Neural cell (in vitro differentiated cells): ENCODE results near the gene ZNF502. TPM values are rescaled to one million over a fixed set of nuclear protein-coding genes. Genes with fewer than 3 reads are reported as not detected.

Experiments used
- H2AFZ ChIP-seq: fragments of 200-600, 300-800 bp; sonication (generic), shearing (Covaris generic); 2 replicates; pipeline ENCODE4 v1.6.0; 2014; ENCODE audit warnings: low read depth, mild to moderate bottlenecking, antibody characterized with exemption, low read length, moderate library complexity
- H3F3A ChIP-seq: fragments of 200-600 bp; shearing (Covaris generic); 2 replicates; pipeline ENCODE4 v1.6.1; 2016; ENCODE audit warnings: mild to moderate bottlenecking, moderate library complexity, mixed read lengths, antibody characterized with exemption, low read length; ENCODE audit not compliant: insufficient read depth, poor library complexity, severe bottlenecking
- H3K27ac ChIP-seq: fragments of 200-600, 300-800 bp; sonication (generic), shearing (Covaris generic); 2 replicates; pipeline ENCODE4 v1.5.1; 2014; ENCODE audit warnings: mild to moderate bottlenecking, low read length, moderate library complexity
- H3K27me3 ChIP-seq: fragments of 300-800, 200-600 bp; sonication (generic), shearing (Covaris generic); 2 replicates; pipeline ENCODE4 v1.6.0; 2014; ENCODE audit warnings: mild to moderate bottlenecking, low read depth, low read length, moderate library complexity; ENCODE audit not compliant: insufficient read depth
- H3K36me3 ChIP-seq: fragments of 300-800, 200-600 bp; sonication (generic), shearing (Covaris generic); 2 replicates; pipeline ENCODE4 v1.5.1; 2014; ENCODE audit warnings: mild to moderate bottlenecking, antibody characterized with exemption, low read length, moderate library complexity; ENCODE audit not compliant: insufficient read depth
- H3K4me2 ChIP-seq: fragments of 300-800, 200-600 bp; sonication (generic), shearing (Covaris generic); 2 replicates; pipeline ENCODE4 v1.6.0; 2014; ENCODE audit warnings: mild to moderate bottlenecking, low read length
- H3K4me3 ChIP-seq: fragments of 300-800, 200-600 bp; sonication (generic), shearing (Covaris generic); 2 replicates; pipeline ENCODE4 v1.5.1; 2014; ENCODE audit warnings: mild to moderate bottlenecking, low read length, moderate library complexity
- H3K79me2 ChIP-seq: fragments of 200-600 bp; shearing (Covaris generic); replicated peaks from 2 replicates; pipeline ENCODE4 v1.6.0; 2014; ENCODE audit warnings: mild to moderate bottlenecking, low read length, moderate library complexity; ENCODE audit not compliant: insufficient read depth
- H3K9ac ChIP-seq: fragments of 300-800, 200-600 bp; sonication (generic), shearing (Covaris generic); 2 replicates; pipeline ENCODE4 v1.6.1; 2016; ENCODE audit warnings: mild to moderate bottlenecking, low read length, mixed read lengths
- H3K9me2 ChIP-seq: fragments of 200-600 bp; shearing (Covaris generic); 2 replicates; pipeline ENCODE4 v1.6.1; 2016; ENCODE audit warnings: mild to moderate bottlenecking, low read length, mixed read lengths; ENCODE audit not compliant: insufficient read depth
- H3K9me3 ChIP-seq: fragments of 200-600, 300-800 bp; sonication (generic), shearing (Covaris generic); 2 replicates; pipeline ENCODE4 v1.6.1; 2016; ENCODE audit warnings: mild to moderate bottlenecking, mixed run types, low read length, moderate library complexity, mixed read lengths
- H4K20me1 ChIP-seq: fragments of 200-600 bp; shearing (Covaris generic); 2 replicates; pipeline ENCODE4 v1.6.1; 2016; ENCODE audit warnings: mild to moderate bottlenecking, mixed run types; ENCODE audit not compliant: insufficient read depth
- EP300 ChIP-seq: fragments of 450-650 bp; conservative IDR thresholded peaks from 2 replicates; pipeline ENCODE4 v1.6.1; 2014; ENCODE audit warnings: antibody characterized with exemption, mild to moderate bottlenecking, moderate library complexity; ENCODE audit not compliant: poor library complexity, severe bottlenecking
- EZH2 ChIP-seq: fragments of 200-600, 300-800 bp; shearing (Covaris generic), sonication (generic); IDR thresholded peaks from 2 replicates; pipeline ENCODE4 v1.6.1; 2014; ENCODE audit warnings: antibody characterized with exemption, low read length, borderline replicate concordance, mild to moderate bottlenecking; ENCODE audit not compliant: insufficient read depth, poor library complexity, severe bottlenecking
- MXI1 ChIP-seq: fragments of 450-650 bp; conservative IDR thresholded peaks from 2 replicates; pipeline ENCODE4 v1.6.1; 2014; ENCODE audit warnings: antibody characterized with exemption, mild to moderate bottlenecking; ENCODE audit not compliant: poor library complexity, severe bottlenecking
- POLR2AphosphoS5 ChIP-seq: IDR thresholded peaks from 2 replicates; pipeline ENCODE4 v1.6.1; 2012
- RAD21 ChIP-seq: fragments of 450-650 bp; conservative IDR thresholded peaks from 2 replicates; pipeline ENCODE4 v1.6.1; 2014; ENCODE audit warnings: antibody characterized with exemption, mild to moderate bottlenecking, moderate library complexity
- SMC3 ChIP-seq: fragments of 450-650 bp; conservative IDR thresholded peaks from 2 replicates; pipeline ENCODE4 v1.6.1; 2014; ENCODE audit warnings: antibody characterized with exemption, mild to moderate bottlenecking, moderate library complexity; ENCODE audit not compliant: poor library complexity
- TAF1 ChIP-seq: IDR thresholded peaks from 2 replicates; pipeline ENCODE4 v1.6.1; 2012; ENCODE audit warnings: low read depth
- polyA plus RNA-seq: library from polyadenylated mRNA; depleted of rRNA; stranded (reverse); fragments of >200 nt; gene quantifications from 2 replicates; pipeline ENCODE4 v1.2.3, GENCODE V29; 2014
- TF ChIP-seq, protein P1 (sequence below): fragments of 450-650 bp; IDR thresholded peaks from 2 replicates; pipeline ENCODE4 v1.5.1; 2014; ENCODE audit warnings: antibody characterized with exemption, mild to moderate bottlenecking, moderate library complexity; ENCODE audit not compliant: poor library complexity, severe bottlenecking
- TF ChIP-seq, protein P2 (sequence below): IDR thresholded peaks from 2 replicates; pipeline ENCODE4 v1.6.1; 2012; ENCODE audit warnings: borderline replicate concordance

ZNF502 gene
- polyA plus RNA-seq, 1 donor from 2014 or later: 16.0 TPM

DNA sequence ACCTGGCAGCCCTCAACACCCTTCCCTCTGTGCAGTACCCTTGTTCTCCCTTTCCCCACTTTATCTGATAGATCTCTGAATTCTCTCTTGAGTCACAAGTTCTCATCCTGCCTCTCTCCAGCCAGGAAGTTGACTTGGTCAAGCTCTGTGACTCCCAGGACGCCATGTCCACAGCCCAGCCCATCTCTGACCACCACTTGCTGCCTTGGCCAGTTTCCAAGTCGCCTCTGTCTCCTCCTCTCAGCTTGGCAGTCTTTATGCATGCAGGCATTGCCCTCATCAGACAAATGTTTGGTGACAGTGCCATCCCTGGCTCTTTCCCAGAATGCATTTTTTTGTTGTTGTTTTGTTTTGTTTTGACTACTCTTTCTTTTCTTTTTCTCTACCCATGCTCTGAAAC is 38.2 kb upstream of the ZNF502 start:
- H3K4me2 ChIP-seq: no peak overlapping the region
- H3K9me2 ChIP-seq: no peaks in the 10 kb centered on the region
- no peak overlapping the region for H3K27ac ChIP-seq
- no peaks in the 10 kb centered on the region for H3K36me3 ChIP-seq
- H4K20me1 ChIP-seq: no peaks in the 10 kb centered on the region
- TF ChIP-seq MXI1: no peak
- TF ChIP-seq, protein P1, sequence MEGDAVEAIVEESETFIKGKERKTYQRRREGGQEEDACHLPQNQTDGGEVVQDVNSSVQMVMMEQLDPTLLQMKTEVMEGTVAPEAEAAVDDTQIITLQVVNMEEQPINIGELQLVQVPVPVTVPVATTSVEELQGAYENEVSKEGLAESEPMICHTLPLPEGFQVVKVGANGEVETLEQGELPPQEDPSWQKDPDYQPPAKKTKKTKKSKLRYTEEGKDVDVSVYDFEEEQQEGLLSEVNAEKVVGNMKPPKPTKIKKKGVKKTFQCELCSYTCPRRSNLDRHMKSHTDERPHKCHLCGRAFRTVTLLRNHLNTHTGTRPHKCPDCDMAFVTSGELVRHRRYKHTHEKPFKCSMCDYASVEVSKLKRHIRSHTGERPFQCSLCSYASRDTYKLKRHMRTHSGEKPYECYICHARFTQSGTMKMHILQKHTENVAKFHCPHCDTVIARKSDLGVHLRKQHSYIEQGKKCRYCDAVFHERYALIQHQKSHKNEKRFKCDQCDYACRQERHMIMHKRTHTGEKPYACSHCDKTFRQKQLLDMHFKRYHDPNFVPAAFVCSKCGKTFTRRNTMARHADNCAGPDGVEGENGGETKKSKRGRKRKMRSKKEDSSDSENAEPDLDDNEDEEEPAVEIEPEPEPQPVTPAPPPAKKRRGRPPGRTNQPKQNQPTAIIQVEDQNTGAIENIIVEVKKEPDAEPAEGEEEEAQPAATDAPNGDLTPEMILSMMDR: no peak
- TF ChIP-seq EZH2: no peak
- TF ChIP-seq EP300: no peak
- TF ChIP-seq, protein P2, sequence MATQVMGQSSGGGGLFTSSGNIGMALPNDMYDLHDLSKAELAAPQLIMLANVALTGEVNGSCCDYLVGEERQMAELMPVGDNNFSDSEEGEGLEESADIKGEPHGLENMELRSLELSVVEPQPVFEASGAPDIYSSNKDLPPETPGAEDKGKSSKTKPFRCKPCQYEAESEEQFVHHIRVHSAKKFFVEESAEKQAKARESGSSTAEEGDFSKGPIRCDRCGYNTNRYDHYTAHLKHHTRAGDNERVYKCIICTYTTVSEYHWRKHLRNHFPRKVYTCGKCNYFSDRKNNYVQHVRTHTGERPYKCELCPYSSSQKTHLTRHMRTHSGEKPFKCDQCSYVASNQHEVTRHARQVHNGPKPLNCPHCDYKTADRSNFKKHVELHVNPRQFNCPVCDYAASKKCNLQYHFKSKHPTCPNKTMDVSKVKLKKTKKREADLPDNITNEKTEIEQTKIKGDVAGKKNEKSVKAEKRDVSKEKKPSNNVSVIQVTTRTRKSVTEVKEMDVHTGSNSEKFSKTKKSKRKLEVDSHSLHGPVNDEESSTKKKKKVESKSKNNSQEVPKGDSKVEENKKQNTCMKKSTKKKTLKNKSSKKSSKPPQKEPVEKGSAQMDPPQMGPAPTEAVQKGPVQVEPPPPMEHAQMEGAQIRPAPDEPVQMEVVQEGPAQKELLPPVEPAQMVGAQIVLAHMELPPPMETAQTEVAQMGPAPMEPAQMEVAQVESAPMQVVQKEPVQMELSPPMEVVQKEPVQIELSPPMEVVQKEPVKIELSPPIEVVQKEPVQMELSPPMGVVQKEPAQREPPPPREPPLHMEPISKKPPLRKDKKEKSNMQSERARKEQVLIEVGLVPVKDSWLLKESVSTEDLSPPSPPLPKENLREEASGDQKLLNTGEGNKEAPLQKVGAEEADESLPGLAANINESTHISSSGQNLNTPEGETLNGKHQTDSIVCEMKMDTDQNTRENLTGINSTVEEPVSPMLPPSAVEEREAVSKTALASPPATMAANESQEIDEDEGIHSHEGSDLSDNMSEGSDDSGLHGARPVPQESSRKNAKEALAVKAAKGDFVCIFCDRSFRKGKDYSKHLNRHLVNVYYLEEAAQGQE: no peak
- TF ChIP-seq RAD21: no peak
- no peak for TF ChIP-seq SMC3
- TF ChIP-seq TAF1: no peak
- no peak for TF ChIP-seq POLR2AphosphoS5
- H3K9ac ChIP-seq: no peak overlapping the region
- H3F3A ChIP-seq: no peaks in the 10 kb centered on the region
- H3K27me3 ChIP-seq: no peaks in the 10 kb centered on the region
- H2AFZ ChIP-seq: no peak overlapping the region
- H3K79me2 ChIP-seq: no peaks in the 10 kb centered on the region
- no peak overlapping the region for H3K4me3 ChIP-seq
- H3K9me3 ChIP-seq: no peaks in the 10 kb centered on the region

DNA sequence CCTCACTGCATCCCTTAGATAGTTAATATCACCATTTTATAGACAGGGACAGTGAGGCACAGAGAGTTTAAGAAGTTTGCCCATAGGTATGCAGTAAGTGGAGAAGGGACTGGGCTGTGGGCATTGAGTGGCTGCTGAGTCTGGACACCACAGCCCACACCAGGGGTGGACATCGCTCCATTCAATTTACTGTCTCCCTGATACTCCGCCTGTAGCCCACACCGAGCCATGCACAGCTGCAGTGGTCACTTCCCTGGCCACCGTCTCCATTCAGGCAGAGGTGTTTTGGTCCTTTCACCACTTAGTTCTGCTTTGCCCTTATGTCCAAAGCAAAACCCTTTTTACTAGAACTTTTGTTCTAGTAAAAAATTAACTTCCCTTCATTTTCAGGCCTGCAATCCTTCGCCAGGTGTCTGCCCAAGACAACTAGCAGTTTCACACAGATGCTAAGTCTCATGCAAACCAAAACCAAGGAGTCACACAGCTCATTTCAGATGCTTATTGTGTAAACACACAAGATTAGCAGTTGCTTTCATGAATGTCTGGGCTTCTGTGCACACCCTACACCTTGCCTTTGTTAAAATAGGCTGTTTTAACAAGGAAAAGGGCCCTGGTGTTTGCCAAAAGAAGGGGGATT is 33.9 kb upstream of the ZNF502 start:
- no peak overlapping the region for H3K27ac ChIP-seq
- no peaks in the 10 kb centered on the region for H3K36me3 ChIP-seq
- H3K9me3 ChIP-seq: no peaks in the 10 kb centered on the region
- H2AFZ ChIP-seq: no peak overlapping the region
- no peaks in the 10 kb centered on the region for H3K27me3 ChIP-seq
- no peaks in the 10 kb centered on the region for H3K79me2 ChIP-seq
- H3K4me2 ChIP-seq: no peak overlapping the region
- no peak overlapping the region for H3K9ac ChIP-seq
- no peaks in the 10 kb centered on the region for H4K20me1 ChIP-seq
- no peak overlapping the region for H3K4me3 ChIP-seq
- H3K9me2 ChIP-seq: no peaks in the 10 kb centered on the region
- TF ChIP-seq EP300 (no peak), RAD21 (no peak), TAF1 (no peak)
- no peaks in the 10 kb centered on the region for H3F3A ChIP-seq
